LNCAP (cell line): ENCODE data around the gene DSC3.

Source experiments
- CTCF ChIP-seq: fragments of 450-650 bp; IDR thresholded peaks from 2 replicates; pipeline ENCODE4 v1.5.1; 2017; ENCODE audit warnings: mild to moderate bottlenecking

The DSC3 gene

GRCh38 chr18:31049189-31049588, 6.6 kb upstream of the DSC3 start:
- no peak for TF ChIP-seq CTCF

- TF ChIP-seq CTCF = no peak
Measured at GRCh38 chr18:31048216-31048615, 5.7 kb upstream of the DSC3 start.

GRCh38 chr18:31046916-31047315, 4.4 kb upstream of the DSC3 start:
- no peak for TF ChIP-seq CTCF

GRCh38 chr18:31045599-31045998, 3.1 kb upstream of the DSC3 start:
- TF ChIP-seq CTCF = no peak

- no peak for TF ChIP-seq CTCF
Measured at GRCh38 chr18:31044926-31045325, 2.4 kb upstream of the DSC3 start.

- TF ChIP-seq CTCF = no peak
Measured at GRCh38 chr18:31043709-31044108, 1.2 kb upstream of the DSC3 start.

- TF ChIP-seq CTCF = no peak
Measured at GRCh38 chr18:31042084-31042405, 497 bp downstream of the DSC3 start.

GRCh38 chr18:31041271-31042083, 1.1 kb downstream of the DSC3 start:
- no peak for TF ChIP-seq CTCF
